ENCODE measurements around the gene IL20RA.

- TF ChIP-seq, protein P1, sequence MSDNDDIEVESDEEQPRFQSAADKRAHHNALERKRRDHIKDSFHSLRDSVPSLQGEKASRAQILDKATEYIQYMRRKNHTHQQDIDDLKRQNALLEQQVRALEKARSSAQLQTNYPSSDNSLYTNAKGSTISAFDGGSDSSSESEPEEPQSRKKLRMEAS (IDR thresholded peaks at IDR 0.05), result no peak; the same call in 1 of the 2 replicates
- TF ChIP-seq CREB1 (IDR thresholded peaks at IDR 0.05; ENCODE audit: low read depth) (no peak), CEBPB (IDR thresholded peaks at IDR 0.05) (no peak), ZBTB7A (IDR thresholded peaks at IDR 0.05; ENCODE audit: low read depth) (0 out of 2 replicates have a peak, but pooled peaks have one; percentile 54), RAD21 (IDR thresholded peaks at IDR 0.05; ENCODE audit: low read depth) (no peak), NFIC (IDR thresholded peaks at IDR 0.05) (peak; percentile 32; the same call in 1 of the 2 replicates), EP300 (IDR thresholded peaks at IDR 0.05; ENCODE audit: borderline replicate concordance) (no peak), TAF1 (IDR thresholded peaks at IDR 0.05; ENCODE audit: low read depth) (peak; percentile 1; the same call in 1 of the 2 replicates)
- TF ChIP-seq, protein P2, sequence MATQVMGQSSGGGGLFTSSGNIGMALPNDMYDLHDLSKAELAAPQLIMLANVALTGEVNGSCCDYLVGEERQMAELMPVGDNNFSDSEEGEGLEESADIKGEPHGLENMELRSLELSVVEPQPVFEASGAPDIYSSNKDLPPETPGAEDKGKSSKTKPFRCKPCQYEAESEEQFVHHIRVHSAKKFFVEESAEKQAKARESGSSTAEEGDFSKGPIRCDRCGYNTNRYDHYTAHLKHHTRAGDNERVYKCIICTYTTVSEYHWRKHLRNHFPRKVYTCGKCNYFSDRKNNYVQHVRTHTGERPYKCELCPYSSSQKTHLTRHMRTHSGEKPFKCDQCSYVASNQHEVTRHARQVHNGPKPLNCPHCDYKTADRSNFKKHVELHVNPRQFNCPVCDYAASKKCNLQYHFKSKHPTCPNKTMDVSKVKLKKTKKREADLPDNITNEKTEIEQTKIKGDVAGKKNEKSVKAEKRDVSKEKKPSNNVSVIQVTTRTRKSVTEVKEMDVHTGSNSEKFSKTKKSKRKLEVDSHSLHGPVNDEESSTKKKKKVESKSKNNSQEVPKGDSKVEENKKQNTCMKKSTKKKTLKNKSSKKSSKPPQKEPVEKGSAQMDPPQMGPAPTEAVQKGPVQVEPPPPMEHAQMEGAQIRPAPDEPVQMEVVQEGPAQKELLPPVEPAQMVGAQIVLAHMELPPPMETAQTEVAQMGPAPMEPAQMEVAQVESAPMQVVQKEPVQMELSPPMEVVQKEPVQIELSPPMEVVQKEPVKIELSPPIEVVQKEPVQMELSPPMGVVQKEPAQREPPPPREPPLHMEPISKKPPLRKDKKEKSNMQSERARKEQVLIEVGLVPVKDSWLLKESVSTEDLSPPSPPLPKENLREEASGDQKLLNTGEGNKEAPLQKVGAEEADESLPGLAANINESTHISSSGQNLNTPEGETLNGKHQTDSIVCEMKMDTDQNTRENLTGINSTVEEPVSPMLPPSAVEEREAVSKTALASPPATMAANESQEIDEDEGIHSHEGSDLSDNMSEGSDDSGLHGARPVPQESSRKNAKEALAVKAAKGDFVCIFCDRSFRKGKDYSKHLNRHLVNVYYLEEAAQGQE (IDR thresholded peaks at IDR 0.05; ENCODE audit: low read depth), result no peak
- TF ChIP-seq, protein P3, sequence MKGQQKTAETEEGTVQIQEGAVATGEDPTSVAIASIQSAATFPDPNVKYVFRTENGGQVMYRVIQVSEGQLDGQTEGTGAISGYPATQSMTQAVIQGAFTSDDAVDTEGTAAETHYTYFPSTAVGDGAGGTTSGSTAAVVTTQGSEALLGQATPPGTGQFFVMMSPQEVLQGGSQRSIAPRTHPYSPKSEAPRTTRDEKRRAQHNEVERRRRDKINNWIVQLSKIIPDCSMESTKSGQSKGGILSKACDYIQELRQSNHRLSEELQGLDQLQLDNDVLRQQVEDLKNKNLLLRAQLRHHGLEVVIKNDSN (IDR thresholded peaks at IDR 0.05), result no peak
Observed at GRCh38 chr6:137044366-137045221, at the start of gene IL20RA.

Data from Ishikawa (cell line).